PC-3 (cell line): Measurements from ENCODE around the gene CAPN13.

Experiments used
- CTCF ChIP-seq: fragments of 300-600 bp; sonication (generic); conservative IDR thresholded peaks from 2 replicates; pipeline ENCODE4 v1.5.1; 2017; ENCODE audit warnings: antibody characterized with exemption, low read depth, mild to moderate bottlenecking, low read length
- EZH2 ChIP-seq: fragments of 300-600 bp; sonication (generic); IDR thresholded peaks from one replicate; pipeline ENCODE4 v1.6.1; 2017; ENCODE audit warnings: antibody characterized with exemption, mild to moderate bottlenecking, low read length; ENCODE audit not compliant: unreplicated experiment
- EZH2phosphoT487 ChIP-seq: fragments of 300-600 bp; sonication (generic); IDR thresholded peaks from 2 replicates; pipeline ENCODE4 v1.6.1; 2018; ENCODE audit warnings: mild to moderate bottlenecking, antibody characterized with exemption, low read length, borderline replicate concordance

DNA sequence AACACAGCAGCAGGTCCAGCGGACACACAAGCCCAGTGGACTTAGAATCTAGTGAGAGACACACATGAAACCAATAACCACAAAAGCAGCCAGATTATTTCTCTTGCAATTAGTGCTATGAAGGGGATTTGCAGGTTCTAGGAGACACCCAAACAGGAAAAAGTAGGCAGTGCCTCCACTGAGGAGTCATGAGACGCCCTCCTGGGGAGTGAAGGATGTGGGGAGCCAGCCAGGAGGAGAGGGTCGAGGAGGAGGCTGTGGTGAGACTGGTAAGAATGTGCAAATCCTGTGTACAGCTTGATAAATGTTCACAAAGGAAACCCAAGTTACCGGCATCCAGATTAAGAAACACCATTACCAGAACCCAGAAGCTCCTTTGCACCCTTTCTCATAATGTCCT, 2.7 kb upstream of the CAPN13 start:
- TF ChIP-seq CTCF (no peak), EZH2 (no peak), EZH2phosphoT487 (no peak)
